Skin epidermis (tissue), 12 donors: Measurements from ENCODE around the gene B4GALNT3.

Source experiments
- H3K27ac ChIP-seq, 21 experiments: fragments of 200-600 bp; sonication (generic) in 11 of 21; one replicate each; pipeline ENCODE4 v1.5.0; 2020; ENCODE audit warnings: mild to moderate bottlenecking in 3 of 21, inconsistent platforms in 2 of 21, moderate library complexity in 2 of 21
- H3K4me3 ChIP-seq, 7 experiments: fragments of 200-600 bp; sonication (generic) in 2 of 7; one replicate each; pipeline ENCODE4 v1.5.0; 2020; ENCODE audit warnings: inconsistent platforms in 2 of 7, mild to moderate bottlenecking in 2 of 7, moderate library complexity in 1 of 7

Gene B4GALNT3

DNA sequence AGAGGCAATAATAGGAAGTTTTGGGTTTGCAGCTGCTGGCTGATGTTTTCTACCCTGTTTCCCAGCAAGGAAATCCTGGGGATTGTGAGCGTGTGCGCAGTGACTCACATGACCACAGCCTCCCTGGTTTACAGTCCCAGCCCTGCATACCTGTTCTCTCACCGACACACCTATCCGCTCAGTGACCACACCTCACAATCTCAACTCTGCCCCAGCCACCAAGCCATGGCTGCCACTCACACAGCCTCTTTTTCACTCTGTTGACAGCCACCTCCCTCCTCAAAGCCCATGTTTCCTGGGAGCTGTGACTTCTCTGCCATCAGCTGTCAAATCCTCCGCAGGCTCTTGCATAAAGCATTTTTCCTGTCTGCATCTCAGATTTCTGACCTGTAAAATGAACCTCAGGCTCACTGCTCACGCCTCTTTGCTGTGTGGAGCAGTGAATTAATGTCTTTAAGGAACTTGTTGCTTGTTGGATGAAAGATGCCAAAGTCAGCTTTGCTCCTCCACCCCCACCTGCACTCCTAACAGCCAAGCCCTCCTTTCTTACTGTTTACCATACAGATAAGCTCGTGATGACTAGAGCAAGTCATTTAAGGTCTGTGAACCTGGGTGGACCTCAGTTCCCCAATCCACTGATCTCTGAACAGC lies 43.5 kb downstream of the B4GALNT3 start:
- Histone ChIP-seq H3K4me3 (no peak overlapping the region), H3K27ac (peak overlapping the region in 18 of 21 experiments; percentile 31 to 85 (median 64))

- Histone ChIP-seq H3K4me3 (no peak overlapping the region), H3K27ac (peak overlapping the region in 1 of 21 experiments; percentile 7)
These were observed 45.5 kb downstream of the B4GALNT3 start for GRCh38 chr12:505221-505620.

DNA sequence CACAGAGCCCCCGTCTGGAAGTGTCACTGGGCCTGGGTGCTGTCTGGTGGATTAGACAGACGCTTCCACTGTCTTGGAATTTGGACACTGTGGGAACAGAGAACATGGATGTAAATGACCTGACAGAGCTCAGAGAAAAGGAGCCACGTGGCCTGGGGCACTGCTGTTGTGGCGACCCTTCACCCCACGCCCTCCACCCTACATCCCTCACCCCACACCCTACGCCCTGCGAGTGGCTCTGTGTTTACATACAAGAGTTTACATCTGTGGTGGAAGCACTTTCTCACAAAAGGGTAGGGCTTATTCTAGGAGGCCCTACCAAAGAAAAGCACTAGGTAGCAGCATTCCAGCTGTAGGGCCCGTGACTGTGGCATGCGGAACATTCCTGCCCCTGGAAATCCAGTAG lies 47.7 kb downstream of the B4GALNT3 start:
- Histone ChIP-seq H3K27ac (peak overlapping the region in 1 of 21 experiments; percentile 86), H3K4me3 (no peak overlapping the region)

DNA sequence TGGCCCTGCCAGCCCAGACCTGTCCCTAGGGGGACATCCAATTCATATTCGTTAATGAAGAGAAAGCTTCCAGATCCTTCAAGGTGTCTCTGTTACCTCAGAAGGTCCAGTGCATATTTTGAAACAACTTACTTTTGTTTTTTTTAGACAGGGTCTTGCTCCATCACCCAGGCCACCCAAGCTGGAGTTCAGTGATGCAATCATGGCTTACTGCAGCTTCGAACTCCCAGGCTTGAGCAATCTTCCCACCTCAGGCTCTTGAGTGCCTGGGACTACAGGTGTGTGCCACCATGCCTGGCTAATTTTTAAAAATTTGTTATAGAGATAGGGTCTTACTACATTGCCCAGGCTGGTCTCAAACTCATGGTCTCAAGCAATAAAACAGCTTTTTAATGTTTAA lies 48.4 kb downstream of the B4GALNT3 start:
- H3K27ac ChIP-seq: peak overlapping the region in 7 of 21 experiments; percentile 1 to 86 (median 52)
- no peak overlapping the region for H3K4me3 ChIP-seq

- Histone ChIP-seq H3K27ac (peak overlapping the region in 18 of 21 experiments; percentile 32 to 86 (median 66)), H3K4me3 (no peak overlapping the region)
These were observed 49.1 kb downstream of the B4GALNT3 start for GRCh38 chr12:508795-509194.

- H3K4me3 ChIP-seq: no peak overlapping the region
- H3K27ac ChIP-seq: peak overlapping the region in 20 of 21 experiments; percentile 9 to 86 (median 66)
These were observed 49.8 kb downstream of the B4GALNT3 start for GRCh38 chr12:509500-509899.

DNA sequence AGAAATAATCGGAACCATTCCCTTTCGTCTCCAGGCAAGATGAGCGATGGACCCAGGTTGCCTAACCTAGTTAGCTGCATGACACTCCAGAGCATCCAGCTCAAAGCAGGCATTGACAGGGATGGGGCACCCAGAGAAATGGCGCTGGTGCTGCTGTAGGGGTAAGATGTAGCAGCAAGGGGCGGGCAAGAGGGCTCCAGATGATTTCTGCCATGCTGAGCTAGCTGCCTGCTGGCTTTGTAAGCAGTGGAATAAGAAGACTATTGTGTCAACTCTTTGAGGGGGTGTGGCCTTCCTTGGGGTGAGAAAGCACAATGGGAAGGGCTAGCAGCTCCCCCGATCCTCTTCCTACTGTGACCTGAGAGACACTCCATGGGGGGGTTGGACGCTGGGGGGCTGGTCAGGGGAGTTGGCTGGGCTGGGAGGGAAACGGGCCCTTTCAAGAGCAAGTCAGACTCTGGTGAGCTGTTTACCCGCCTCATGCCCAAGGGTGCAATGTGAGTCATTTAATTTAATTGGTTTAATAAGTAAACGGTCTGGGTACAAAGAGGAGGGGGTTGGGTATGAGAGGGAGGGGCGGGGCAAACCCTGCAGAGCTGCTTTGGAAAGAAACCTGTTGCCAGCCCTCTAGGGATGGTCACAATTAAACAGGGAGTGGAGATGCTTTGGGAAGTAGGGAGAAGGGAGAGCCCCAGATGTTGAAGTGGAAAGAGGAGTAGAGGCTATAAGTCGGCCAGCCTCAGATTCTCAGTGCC lies 50.5 kb downstream of the B4GALNT3 start:
- peak overlapping the region in 20 of 21 experiments; percentile 9 to 86 (median 66) for H3K27ac ChIP-seq
- no peak overlapping the region for H3K4me3 ChIP-seq

GRCh38 chr12:512933-513332 lies 53.2 kb downstream of the B4GALNT3 start:
- Histone ChIP-seq H3K27ac (peak overlapping the region in 1 of 21 experiments; percentile 9), H3K4me3 (no peak overlapping the region)

DNA sequence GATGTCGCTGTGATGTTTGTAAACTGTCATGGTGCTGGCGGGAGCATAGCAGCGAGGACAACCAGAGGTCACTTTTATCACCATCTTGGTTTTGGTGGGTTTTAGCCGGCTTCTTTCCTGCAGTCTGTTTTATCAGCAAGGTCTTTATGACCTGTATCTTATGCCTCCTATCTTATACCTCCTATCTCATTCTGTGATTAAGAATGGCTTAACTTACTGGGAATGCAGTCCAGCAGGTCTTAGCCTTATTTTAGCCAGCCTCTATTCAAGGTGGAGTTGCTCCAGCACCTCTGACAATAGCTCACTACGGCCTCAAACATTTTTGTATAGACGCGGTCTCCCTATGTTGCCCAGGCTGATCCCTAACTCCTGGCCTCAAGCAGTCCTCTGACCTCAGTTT lies 53.7 kb downstream of the B4GALNT3 start:
- Histone ChIP-seq H3K4me3 (no peak overlapping the region), H3K27ac (peak overlapping the region in 1 of 21 experiments; percentile 9)

- no peak overlapping the region for H3K27ac ChIP-seq
- no peak overlapping the region for H3K4me3 ChIP-seq
These were observed 57.8 kb downstream of the B4GALNT3 start for GRCh38 chr12:517538-517937.

DNA sequence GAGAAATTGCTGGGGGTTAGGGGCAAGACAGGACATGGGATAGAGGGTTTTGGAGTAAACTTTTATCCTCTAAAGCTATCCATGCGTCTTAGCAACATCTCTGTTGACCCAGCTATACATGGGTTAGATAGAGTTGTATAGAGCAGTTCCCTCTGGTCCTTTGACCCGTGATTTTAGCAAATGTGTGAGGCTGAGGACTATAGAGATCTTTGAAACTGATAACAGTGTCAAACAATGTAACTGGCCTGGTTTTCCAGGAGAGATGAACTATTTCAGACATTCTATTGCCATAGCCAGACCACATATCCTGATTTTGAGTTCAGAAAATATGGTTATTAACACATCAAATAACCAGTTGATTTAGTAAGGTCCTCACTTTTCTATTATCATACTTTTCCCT lies 60.4 kb downstream of the B4GALNT3 start:
- peak overlapping the region in 1 of 21 experiments; percentile 27 for H3K27ac ChIP-seq
- no peak overlapping the region for H3K4me3 ChIP-seq

GRCh38 chr12:522692-523378 lies 63.1 kb downstream of the B4GALNT3 start:
- Histone ChIP-seq H3K4me3 (no peak overlapping the region), H3K27ac (no peak overlapping the region)

GRCh38 chr12:524167-524951 lies 64.6 kb downstream of the B4GALNT3 start:
- no peak overlapping the region for H3K4me3 ChIP-seq
- peak overlapping the region in 5 of 21 experiments; percentile 17 to 40 (median 23) for H3K27ac ChIP-seq

DNA sequence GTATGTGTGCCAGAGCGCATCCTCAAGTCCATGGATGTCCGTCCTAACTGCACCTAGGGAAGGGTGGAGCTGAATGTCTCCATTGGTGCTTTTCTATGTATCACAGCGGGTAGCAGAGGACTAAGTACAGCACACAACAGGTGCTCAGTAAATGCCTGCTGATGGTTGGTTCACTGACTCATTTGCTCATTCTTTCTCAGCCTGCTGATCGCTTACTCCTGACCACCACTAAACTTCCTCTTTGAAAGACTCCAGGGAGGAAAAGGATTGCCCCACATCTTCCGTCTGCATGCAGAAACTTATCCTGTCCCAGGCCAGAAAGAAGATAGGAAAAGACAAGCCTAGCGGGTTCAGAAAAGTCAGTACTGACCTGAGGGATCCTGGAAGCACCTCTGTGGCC lies 66.3 kb downstream of the B4GALNT3 start:
- Histone ChIP-seq H3K4me3 (no peak overlapping the region), H3K27ac (peak overlapping the region in 2 of 21 experiments; percentile 25 to 27)

- Histone ChIP-seq H3K27ac (peak overlapping the region in 2 of 21 experiments; percentile 36 to 41), H3K4me3 (no peak overlapping the region)
These were observed 67.5 kb downstream of the B4GALNT3 start for GRCh38 chr12:527241-527640.

DNA sequence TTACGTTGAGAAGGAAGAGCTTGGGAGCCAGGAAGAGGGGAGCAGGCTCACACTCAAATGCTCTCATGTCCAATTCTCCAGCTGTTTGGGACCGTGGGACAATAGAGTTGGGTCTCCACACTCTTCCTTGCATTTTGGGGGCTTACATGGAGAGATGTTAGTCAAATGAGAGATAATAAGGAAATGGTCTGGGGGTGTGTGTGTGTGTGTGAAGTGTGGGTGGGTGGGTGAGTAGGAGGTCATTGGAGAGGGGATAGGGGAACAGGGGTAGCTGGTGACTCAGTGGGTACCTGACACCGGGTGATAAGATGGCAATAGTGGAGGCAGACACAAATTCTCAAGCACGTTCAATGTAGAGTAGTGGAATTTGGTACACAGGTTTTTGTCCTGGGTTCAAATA lies 68.0 kb downstream of the B4GALNT3 start:
- Histone ChIP-seq H3K4me3 (no peak overlapping the region), H3K27ac (no peak overlapping the region)

DNA sequence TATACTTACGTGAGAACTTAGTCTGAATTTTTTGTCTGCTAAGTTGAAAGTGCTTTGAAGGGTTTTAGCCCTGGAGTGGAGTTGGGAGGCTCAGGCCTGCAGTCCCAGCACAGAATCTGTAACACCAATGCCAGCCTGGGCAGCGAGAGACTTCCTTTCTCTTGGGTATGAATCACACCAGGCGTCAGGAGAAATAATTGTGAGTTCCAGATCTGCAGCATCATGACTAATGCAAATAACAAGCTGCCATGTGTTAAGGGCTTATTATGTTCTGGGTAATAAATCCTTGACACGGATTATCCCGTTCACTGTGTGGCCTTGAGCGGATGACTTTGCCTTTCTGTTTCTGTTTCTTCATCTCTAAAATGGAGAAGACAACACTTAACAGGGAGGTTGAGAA lies 70.6 kb downstream of the B4GALNT3 start:
- Histone ChIP-seq H3K27ac (peak overlapping the region in 11 of 21 experiments; percentile 10 to 82 (median 61)), H3K4me3 (no peak overlapping the region)

DNA sequence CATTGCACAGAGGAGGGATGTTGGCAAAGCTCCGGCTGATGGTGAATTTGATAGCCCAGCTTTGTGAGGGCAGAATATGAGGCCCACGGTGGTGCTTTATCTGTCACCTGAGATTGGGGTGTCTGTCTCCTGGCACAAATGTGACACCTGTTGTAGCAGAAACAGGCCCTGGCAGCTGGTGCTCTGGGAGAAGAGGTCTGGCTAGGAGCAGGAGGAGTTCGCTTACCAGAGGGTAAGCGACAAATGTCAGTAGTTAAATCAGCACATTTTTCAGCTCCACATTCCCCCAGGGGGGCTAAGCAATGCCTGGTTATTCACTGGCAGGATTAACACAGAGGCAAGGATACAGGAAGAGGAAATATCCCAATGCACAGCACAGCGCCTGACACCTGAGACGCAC lies 71.1 kb downstream of the B4GALNT3 start:
- Histone ChIP-seq H3K4me3 (no peak overlapping the region), H3K27ac (peak overlapping the region in 16 of 21 experiments; percentile 10 to 82 (median 51))

- no peak overlapping the region for H3K4me3 ChIP-seq
- peak overlapping the region in 19 of 21 experiments; percentile 5 to 82 (median 70) for H3K27ac ChIP-seq
These were observed 72.3 kb downstream of the B4GALNT3 start for GRCh38 chr12:531951-532585.
